ENCODE measurements around the gene TACSTD2.
"Not testable (repeated sequence)": the region's sequence is repeated elsewhere in the genome, so short reads cannot be mapped to it uniquely, and the experiment has no call there.

The TACSTD2 gene, protein sequence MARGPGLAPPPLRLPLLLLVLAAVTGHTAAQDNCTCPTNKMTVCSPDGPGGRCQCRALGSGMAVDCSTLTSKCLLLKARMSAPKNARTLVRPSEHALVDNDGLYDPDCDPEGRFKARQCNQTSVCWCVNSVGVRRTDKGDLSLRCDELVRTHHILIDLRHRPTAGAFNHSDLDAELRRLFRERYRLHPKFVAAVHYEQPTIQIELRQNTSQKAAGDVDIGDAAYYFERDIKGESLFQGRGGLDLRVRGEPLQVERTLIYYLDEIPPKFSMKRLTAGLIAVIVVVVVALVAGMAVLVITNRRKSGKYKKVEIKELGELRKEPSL

DNA sequence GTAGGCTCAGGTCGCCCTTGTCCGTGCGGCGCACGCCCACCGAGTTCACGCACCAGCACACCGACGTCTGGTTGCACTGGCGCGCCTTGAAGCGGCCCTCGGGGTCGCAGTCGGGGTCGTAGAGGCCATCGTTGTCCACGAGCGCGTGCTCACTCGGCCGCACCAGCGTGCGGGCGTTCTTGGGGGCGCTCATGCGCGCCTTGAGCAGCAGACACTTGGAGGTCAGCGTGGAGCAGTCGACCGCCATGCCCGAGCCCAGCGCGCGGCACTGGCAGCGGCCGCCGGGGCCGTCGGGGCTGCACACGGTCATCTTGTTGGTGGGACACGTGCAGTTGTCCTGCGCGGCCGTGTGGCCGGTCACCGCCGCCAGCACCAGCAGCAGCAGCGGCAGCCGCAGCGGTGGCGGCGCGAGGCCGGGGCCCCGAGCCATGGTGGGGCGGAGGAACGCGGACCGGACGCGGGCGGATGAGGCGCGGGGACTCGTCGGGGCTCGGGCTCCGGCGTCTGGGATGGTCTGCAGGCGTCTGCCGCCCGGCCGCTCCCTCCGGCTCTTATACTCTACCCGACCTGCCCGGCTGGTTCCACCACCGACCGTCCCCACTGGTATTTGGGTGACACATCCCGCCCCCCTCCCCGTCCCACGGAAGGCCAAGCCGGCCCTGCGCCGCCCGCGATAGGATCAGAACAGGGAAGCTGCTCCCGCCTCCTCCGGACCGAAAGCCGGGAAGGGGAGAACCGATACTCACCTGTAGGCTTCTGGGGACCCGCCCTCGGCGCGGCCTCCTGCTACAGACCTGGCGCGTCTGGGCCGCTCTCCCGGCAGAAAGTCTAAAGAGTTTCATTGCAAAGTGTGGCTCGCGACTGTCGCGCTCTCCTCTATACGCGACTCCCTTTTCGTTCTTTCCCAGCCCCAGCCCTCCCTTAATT lies at the start of gene TACSTD2:
TACSTD2 (minus strand) TSS at position 526 of the 927 bp plus-strand sequence; CDS start at position 430, 96 bp downstream.
- H3K4me3 ChIP-seq (ENCODE audit: low read depth, low read length) = peak within 1 kb of the TSS; percentile 27

DNA sequence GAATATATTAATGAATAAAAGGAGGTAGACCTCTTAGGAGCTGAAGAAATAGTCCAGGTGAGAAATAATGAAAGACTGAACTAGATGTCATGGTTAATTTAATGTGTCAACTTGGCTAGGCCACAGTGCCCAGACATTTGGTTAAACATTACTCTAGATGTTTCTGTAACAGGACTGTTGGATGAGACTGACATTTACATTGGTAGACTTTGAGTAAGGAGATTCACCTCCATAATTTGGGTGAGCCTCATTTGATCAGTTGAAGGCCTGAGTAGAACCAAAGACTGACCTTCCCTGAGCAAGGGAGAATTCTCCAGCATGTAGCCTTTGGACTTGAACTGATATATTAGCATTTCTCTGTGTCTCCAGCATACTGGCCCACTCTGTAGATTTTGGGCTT lies 49.2 kb upstream of the TACSTD2 start:
- no peak overlapping the region for H3K4me3 ChIP-seq (ENCODE audit: low read depth, low read length)

DNA sequence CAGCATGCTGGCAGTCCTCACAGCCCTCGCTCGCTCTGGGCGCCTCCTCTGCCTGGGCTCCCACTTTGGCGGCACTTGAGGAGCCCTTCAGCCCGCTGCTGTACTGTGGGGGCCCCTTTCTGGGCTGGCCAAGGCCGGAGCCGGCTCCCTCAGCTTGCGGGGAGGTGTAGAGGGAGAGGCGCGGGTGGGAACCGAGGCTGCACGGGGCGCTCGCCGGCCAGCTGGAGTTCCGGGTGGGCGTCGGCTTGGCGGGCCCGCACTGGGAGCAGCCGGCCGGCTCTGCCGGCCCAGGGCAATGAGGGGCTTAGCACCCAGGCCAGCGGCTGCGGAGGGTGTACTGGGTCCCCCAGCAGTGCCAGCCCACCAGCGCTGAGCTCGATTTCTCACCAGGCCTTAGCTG lies 46.2 kb upstream of the TACSTD2 start:
- not testable (repeated sequence) for H3K4me3 ChIP-seq (ENCODE audit: low read depth, low read length)

DNA sequence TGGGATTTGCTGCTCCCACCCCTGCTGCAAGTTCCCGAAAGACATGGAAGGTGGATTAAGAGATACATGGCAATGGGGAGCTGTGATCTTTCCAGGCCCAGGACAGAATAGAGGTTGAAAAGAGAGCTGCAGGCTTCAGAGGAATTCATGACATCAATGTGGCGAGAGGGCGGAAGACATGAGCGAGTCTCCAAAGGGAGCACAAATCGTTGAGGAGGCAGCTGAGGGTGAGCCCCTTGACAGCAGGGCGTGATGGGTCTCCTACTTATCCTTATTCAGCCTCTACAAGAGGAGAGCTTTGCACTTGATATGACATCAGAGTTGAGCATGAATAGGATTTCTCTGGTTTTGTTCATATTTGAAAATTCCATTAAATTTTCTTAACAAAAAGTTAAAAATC lies 45.5 kb upstream of the TACSTD2 start:
- H3K4me3 ChIP-seq (ENCODE audit: low read depth, low read length) = no peak overlapping the region

DNA sequence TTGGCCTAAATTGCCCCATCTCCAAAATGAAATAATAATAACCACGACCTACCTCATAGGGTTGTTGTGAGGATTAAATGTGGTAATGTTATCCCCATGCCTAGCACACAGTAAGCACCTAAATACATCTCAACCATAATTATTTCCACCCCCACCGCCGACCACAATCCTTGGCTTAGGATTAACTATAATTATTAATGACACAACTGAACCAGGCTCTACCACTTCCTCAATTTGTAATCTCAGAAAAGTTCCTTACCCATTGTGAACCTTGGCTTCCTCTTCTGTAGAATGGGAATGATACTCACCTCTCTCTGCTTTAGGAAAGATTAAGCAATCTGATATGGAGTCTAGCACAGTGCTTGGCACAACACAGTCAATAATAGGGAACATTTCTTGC lies 44.3 kb upstream of the TACSTD2 start:
- no peak overlapping the region for H3K4me3 ChIP-seq (ENCODE audit: low read depth, low read length)

GRCh38 chr1:58620926-58621325 lies 43.9 kb upstream of the TACSTD2 start:
- H3K4me3 ChIP-seq (ENCODE audit: low read depth, low read length) = no peak overlapping the region

- H3K4me3 ChIP-seq (ENCODE audit: low read depth, low read length) = no peak overlapping the region
Measured at GRCh38 chr1:58620259-58620658, 43.2 kb upstream of the TACSTD2 start.

DNA sequence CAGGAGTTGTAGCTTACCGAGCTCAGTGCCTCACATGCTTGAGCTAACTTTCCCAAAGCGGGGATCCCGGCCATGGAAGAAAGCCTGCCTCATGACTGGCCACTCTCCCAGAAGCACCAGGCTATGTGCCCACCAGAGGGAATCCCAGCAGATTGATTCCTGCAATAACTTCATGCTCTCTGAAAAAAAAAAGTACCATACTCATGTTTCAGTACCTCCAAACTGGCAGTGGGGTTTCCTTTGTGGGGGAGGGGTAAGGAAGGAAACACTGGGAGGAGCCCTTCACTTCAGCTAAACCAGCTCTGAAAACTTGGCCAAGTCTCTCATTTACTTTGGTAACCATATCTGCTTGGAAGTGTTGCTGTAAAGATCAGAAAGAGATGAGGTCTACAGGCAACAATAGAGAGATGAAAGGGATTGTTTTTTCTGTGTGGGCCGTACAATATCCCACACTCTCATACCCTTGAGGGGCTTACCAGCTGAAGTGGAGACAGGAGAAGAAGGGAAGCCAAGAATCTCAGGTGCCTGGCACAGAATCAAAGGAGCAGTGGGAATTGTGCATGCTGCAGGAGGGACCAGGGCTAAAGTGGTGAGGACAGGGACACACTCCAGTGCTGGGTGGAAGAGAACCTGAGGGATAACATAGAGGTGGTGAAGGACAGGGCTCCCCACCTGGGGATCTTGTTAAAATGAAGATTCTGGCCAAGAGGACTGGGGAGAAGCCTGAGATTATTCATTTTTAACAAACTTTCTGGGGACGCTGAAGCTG lies 42.4 kb upstream of the TACSTD2 start:
- H3K4me3 ChIP-seq (ENCODE audit: low read depth, low read length) = no peak overlapping the region

- no peak overlapping the region for H3K4me3 ChIP-seq (ENCODE audit: low read depth, low read length)
Measured at GRCh38 chr1:58618303-58618702, 41.3 kb upstream of the TACSTD2 start.

DNA sequence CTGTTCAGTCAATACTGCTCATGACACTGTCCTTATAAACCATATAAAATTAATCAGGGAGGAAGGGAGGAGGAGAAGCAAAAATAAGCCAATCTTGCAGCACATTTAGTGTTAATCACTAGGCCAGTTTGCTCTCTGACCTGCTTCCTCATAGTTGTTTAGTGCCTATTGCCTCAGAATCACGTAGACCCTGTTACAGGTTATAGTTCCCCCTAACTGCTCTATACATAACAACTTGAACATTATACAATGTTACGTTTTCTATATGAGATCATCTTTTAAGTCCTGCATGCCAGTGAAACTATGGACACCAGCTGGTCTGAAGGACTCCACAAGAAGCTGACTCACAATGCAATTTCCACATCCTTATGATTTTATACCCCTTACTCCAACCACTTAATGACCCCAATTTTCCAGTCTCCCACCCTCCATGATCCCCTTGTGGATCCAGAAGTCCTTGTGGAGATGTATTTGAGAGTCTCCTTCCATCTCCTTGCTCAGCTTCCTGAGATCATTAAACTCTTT lies 34.9 kb upstream of the TACSTD2 start:
- no peak overlapping the region for H3K4me3 ChIP-seq (ENCODE audit: low read depth, low read length)

- no peak overlapping the region for H3K4me3 ChIP-seq (ENCODE audit: low read depth, low read length)
Measured at GRCh38 chr1:58608945-58609344, 31.9 kb upstream of the TACSTD2 start.

GRCh38 chr1:58608297-58608696 lies 31.2 kb upstream of the TACSTD2 start:
- H3K4me3 ChIP-seq (ENCODE audit: low read depth, low read length) = no peak overlapping the region

- H3K4me3 ChIP-seq (ENCODE audit: low read depth, low read length) = no peak overlapping the region
Measured at GRCh38 chr1:58607391-58607790, 30.3 kb upstream of the TACSTD2 start.

GRCh38 chr1:58601921-58602320 lies 24.9 kb upstream of the TACSTD2 start:
- not testable (repeated sequence) for H3K4me3 ChIP-seq (ENCODE audit: low read depth, low read length)

GRCh38 chr1:58597996-58598395 lies 20.9 kb upstream of the TACSTD2 start:
- H3K4me3 ChIP-seq (ENCODE audit: low read depth, low read length) = no peak overlapping the region

DNA sequence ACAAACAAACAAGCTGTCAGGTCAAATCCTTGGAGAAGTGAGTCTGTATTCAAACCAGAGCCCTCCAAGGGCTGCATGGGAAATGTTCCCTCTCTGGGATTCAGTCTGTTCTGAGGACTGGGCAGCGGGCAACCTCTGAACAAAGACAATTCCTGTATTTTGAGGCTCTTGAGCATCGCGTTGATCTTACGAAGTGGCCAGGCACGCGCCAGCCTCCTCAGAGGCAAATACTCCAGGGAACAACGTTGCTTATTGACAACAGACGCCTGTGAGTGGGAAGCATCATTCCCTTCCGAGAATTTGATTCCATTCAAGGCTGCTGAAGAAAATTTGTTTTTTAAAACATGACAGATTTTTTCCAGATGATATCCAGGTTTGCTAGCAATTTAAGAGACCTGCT lies 20.0 kb upstream of the TACSTD2 start:
- H3K4me3 ChIP-seq (ENCODE audit: low read depth, low read length) = no peak overlapping the region

GRCh38 chr1:58596631-58597052 lies 19.6 kb upstream of the TACSTD2 start:
- H3K4me3 ChIP-seq (ENCODE audit: low read depth, low read length) = no peak overlapping the region

DNA sequence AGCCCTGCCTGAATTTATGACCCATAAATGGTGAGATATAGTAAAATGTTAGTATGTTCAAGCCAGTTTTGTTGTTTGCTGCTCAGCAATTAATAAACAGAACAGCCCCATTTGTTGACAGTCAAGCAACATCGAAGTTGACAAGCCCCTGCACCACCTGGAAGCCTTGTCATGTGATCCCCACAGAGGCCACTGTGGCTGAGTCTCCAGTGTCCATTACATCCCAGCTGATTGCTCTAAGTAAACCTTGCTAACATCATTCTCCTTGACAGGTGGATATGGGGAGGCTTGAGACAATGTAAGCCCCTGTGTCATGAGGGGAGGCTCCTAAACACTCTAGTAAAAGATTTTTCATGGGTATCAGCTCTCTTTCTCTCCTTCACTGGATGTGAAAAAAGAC lies 17.5 kb upstream of the TACSTD2 start:
- no peak overlapping the region for H3K4me3 ChIP-seq (ENCODE audit: low read depth, low read length)

- H3K4me3 ChIP-seq (ENCODE audit: low read depth, low read length) = no peak overlapping the region
Measured at GRCh38 chr1:58592522-58593134, 15.6 kb upstream of the TACSTD2 start.

DNA sequence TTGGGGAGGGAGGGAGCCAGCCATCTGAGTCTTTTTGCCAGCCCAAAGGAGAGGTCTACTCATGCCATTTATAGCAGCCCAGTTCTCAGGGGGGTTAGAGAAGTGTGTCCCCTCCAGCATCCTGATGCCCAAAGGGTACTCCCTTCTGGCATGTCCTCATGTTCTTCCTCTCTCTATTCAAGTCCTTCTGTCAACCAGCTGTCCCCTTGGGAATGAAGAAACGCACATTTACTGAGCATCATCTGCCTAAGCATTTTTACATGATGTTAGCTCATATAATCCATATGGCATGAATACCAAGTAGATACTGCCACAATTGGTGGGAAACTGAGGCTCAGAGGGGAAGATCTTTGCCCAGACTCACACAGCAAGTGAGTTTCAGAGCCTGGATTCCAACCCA lies 14.8 kb upstream of the TACSTD2 start:
- H3K4me3 ChIP-seq (ENCODE audit: low read depth, low read length) = no peak overlapping the region

DNA sequence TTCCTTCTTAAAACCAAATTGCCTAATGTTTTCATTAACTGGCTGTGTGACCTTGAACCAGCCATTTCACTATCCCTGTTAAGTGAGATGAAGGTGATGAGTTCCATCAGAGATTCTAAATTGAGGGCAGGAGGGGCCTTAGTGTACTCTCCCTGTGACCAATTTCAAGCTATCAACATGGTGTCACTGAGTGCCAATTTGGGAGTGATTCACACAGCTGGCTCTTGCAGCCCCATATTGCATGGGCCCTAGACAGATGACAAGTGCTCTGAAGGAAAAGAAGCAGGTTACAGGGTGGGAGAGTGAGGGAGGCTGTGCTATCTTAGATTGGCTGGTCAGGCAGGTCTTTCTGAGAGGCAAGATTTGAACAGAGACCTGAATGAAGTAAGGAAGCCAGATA lies 13.0 kb upstream of the TACSTD2 start:
- H3K4me3 ChIP-seq (ENCODE audit: low read depth, low read length) = no peak overlapping the region
